Brain microvascular endothelial cell (primary cell): ENCODE measurements around the gene LRRC8D.

Source experiments
- DNase-seq: peaks from one replicate; pipeline ENCODE4 v3.0.0-alpha.2; 2020
- H3K27ac ChIP-seq: fragments of 250-450 bp; sonication (Bioruptor Pico); 2 replicates; pipeline ENCODE4 v1.5.1; 2020; ENCODE audit warnings: mild to moderate bottlenecking, moderate library complexity
- H3K27me3 ChIP-seq: fragments of 250-450 bp; sonication (Bioruptor Pico); replicated peaks from 2 replicates; pipeline ENCODE4 v1.5.1; 2020; ENCODE audit warnings: mild to moderate bottlenecking
- H3K36me3 ChIP-seq: fragments of 250-450 bp; sonication (Bioruptor Pico); replicated peaks from 2 replicates; pipeline ENCODE4 v1.5.1; 2020; ENCODE audit warnings: mild to moderate bottlenecking
- H3K4me3 ChIP-seq: 2 replicates; pipeline ENCODE4 v1.5.1; 2011; ENCODE audit warnings: low read depth, mild to moderate bottlenecking, control low read depth, low read length, moderate library complexity
- CTCF ChIP-seq: IDR thresholded peaks from 2 replicates; pipeline ENCODE4 v1.5.1; 2011; ENCODE audit warnings: low read depth, mild to moderate bottlenecking, moderate library complexity, low read length, control low read depth, inconsistent platforms; ENCODE audit errors: missing control alignments
- in situ Hi-C: cut with HindIII; loops from 2 replicates; pipeline ENCODE4 v1.10.0; 2017; ENCODE audit warnings: low sequenced_read_pairs, low pct_ligation_motif_present

The LRRC8D gene

GRCh38 chr1:89827330-89827729, 6.5 kb downstream of the LRRC8D start:
- H3K27me3 ChIP-seq: no peaks in the 10 kb centered on the region
- TF ChIP-seq CTCF: no peak
- H3K4me3 ChIP-seq: no peak overlapping the region
- in situ Hi-C loops: no loop called here
- H3K27ac ChIP-seq: no peak overlapping the region
- H3K36me3 ChIP-seq: no peaks in the 10 kb centered on the region
- DNase-seq: no peak

GRCh38 chr1:89827902-89828301, 7.1 kb downstream of the LRRC8D start:
- Histone ChIP-seq H3K27ac (no peak overlapping the region), H3K36me3 (no peaks in the 10 kb centered on the region), H3K27me3 (no peaks in the 10 kb centered on the region), H3K4me3 (no peak overlapping the region)
- DNase-seq: no peak
- in situ Hi-C loops: no loop called here
- TF ChIP-seq CTCF: no peak

- Histone ChIP-seq H3K27ac (no peak overlapping the region), H3K27me3 (no peaks in the 10 kb centered on the region), H3K4me3 (no peak overlapping the region), H3K36me3 (no peaks in the 10 kb centered on the region)
- no peak for DNase-seq
- no peak for TF ChIP-seq CTCF
- in situ Hi-C loops: no loop called here
Measured at GRCh38 chr1:89829186-89829585, 8.4 kb downstream of the LRRC8D start.

- no peak for TF ChIP-seq CTCF
- DNase-seq: no peak
- in situ Hi-C loops: no loop called here
- H3K27me3 ChIP-seq: no peaks in the 10 kb centered on the region
- no peak overlapping the region for H3K4me3 ChIP-seq
- H3K36me3 ChIP-seq: no peaks in the 10 kb centered on the region
- no peak overlapping the region for H3K27ac ChIP-seq
Measured at GRCh38 chr1:89831462-89832120, 10.8 kb downstream of the LRRC8D start.

- in situ Hi-C loops: no loop called here
- TF ChIP-seq CTCF: no peak
- no peak overlapping the region for H3K4me3 ChIP-seq
- H3K27ac ChIP-seq: no peak overlapping the region
- DNase-seq: no peak
- no peaks in the 10 kb centered on the region for H3K36me3 ChIP-seq
- H3K27me3 ChIP-seq: no peaks in the 10 kb centered on the region
Measured at GRCh38 chr1:89832496-89833127, 11.8 kb downstream of the LRRC8D start.
